Upper lobe of left lung (tissue), 6 donors: ENCODE measurements around the gene ODAD3. TPM values are rescaled to one million over a fixed set of nuclear protein-coding genes. Genes with fewer than 3 reads are reported as not detected.
A peak's percentile ranks its signal among the peaks of the same experiment; 100 is the strongest.
"Not testable (repeated sequence)": the region's sequence is repeated elsewhere in the genome, so short reads cannot be mapped to it uniquely, and the experiment has no call there.

Source experiments
- ATAC-seq, 2 donors: fragments of 200-7000 bp; cut with Tn5 transposase; one replicate each; pipeline ENCODE4 v1.9.1; 2022; ENCODE audit warnings: mild to moderate bottlenecking in 2 of 2, moderate library complexity in 2 of 2; ENCODE audit not compliant: low FRiP score in 2 of 2
- DNase-seq, 2 donors: peaks; one replicate each; pipeline ENCODE4 v3.0.0-alpha.2; 2019 to 2020
- H3K27ac ChIP-seq, 4 donors: fragments of 200-600 bp; sonication (generic); one replicate each; pipeline ENCODE4 v1.5.1; 2016 to 2019
- H3K27me3 ChIP-seq, 4 donors: fragments of 200-600 bp; sonication (generic); one replicate each; pipeline ENCODE4 v1.5.1; 2017 to 2019
- H3K36me3 ChIP-seq, 4 donors: fragments of 200-600 bp; sonication (generic); one replicate each; pipeline ENCODE4 v1.5.1; 2016 to 2019
- H3K4me1 ChIP-seq, 4 donors: fragments of 200-600 bp; sonication (generic); one replicate each; pipeline ENCODE4 v1.5.1; 2018 to 2019
- H3K4me3 ChIP-seq, 4 donors: fragments of 200-600 bp; sonication (generic); one replicate each; pipeline ENCODE4 v1.5.1; 2017 to 2019; ENCODE audit warnings: mild to moderate bottlenecking in 2 of 4, moderate library complexity in 1 of 4
- H3K9me3 ChIP-seq, 4 donors: fragments of 200-600 bp; sonication (generic); one replicate each; pipeline ENCODE4 v1.5.1; 2018 to 2019
- EP300 ChIP-seq, 4 donors: sonication (generic); formaldehyde crosslinking; IDR thresholded peaks; one replicate each; pipeline ENCODE4 v1.5.1; 2017; ENCODE audit warnings: antibody characterized with exemption in 4 of 4, control low read depth in 2 of 4
- POLR2A ChIP-seq, 4 donors: fragments of 450-650 bp; IDR thresholded peaks; one replicate each; pipeline ENCODE4 v1.5.1; 2016 to 2017; ENCODE audit warnings: antibody characterized with exemption in 4 of 4, mild to moderate bottlenecking in 2 of 4
- POLR2AphosphoS5 ChIP-seq, 2 donors: sonication (generic); formaldehyde crosslinking; IDR thresholded peaks; one replicate each; pipeline ENCODE4 v1.5.1; 2017; ENCODE audit warnings: antibody characterized with exemption in 2 of 2
- WGBS, 2 donors: methylation state at CpG; one replicate each; pipeline ENCODE4 v1.1.5; 2017 to 2018; 5-methylcytosine and 5-hydroxymethylcytosine counted together
- total RNA-seq, 6 donors: library from RNA; depleted of rRNA in 4 of 6; stranded (reverse); fragments of >200 nt in 4 of 6; gene quantifications; one replicate each; pipeline versions ENCODE4 v1.1.0 to v1.2.1, GENCODE V29; 2016 to 2021
- TF ChIP-seq, protein P1 (sequence below), 6 experiments: fragments of 450-650 bp in 4 of 6; fragments of 200-600 bp in 2 of 6; sonication (generic) in 2 of 6; IDR thresholded peaks; one replicate each; pipeline ENCODE4 v1.5.1; 2016 to 2019; ENCODE audit warnings: antibody characterized with exemption in 6 of 6
- donor health status: DM: no; HTN: no; CAD: no; lungs with moderate emphysema.
- donor health status: DM: no; HTN: yes; CAD: no; lungs with severe emphysema.

Gene ODAD3
- total RNA-seq, 6 donors from 2014 or later: 0.34 to 11.1 (median 4.1) TPM

DNA sequence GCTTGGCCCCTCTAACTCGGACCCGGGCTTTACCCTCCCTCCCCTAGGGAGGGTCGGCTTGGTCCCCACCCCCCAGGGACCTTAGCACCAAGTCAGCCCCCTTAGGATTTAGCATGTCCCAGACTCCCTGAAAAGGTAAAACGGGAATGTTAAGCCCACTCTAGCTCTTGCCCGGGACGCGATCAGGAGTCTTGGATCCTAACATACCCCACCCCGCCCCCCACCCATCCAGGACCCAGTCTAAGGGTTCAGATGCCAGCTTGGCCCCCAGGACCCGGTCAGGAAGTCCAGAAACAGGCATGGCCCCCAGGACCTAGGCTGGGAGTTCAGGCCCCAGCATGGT lies 51.2 kb downstream of the ODAD3 start:
- no peak for TF ChIP-seq POLR2A (IDR thresholded peaks at IDR 0.05)
- TF ChIP-seq EP300 (IDR thresholded peaks at IDR 0.05): no peak
- TF ChIP-seq POLR2AphosphoS5 (IDR thresholded peaks at IDR 0.05): no peak
- TF ChIP-seq, protein P1, sequence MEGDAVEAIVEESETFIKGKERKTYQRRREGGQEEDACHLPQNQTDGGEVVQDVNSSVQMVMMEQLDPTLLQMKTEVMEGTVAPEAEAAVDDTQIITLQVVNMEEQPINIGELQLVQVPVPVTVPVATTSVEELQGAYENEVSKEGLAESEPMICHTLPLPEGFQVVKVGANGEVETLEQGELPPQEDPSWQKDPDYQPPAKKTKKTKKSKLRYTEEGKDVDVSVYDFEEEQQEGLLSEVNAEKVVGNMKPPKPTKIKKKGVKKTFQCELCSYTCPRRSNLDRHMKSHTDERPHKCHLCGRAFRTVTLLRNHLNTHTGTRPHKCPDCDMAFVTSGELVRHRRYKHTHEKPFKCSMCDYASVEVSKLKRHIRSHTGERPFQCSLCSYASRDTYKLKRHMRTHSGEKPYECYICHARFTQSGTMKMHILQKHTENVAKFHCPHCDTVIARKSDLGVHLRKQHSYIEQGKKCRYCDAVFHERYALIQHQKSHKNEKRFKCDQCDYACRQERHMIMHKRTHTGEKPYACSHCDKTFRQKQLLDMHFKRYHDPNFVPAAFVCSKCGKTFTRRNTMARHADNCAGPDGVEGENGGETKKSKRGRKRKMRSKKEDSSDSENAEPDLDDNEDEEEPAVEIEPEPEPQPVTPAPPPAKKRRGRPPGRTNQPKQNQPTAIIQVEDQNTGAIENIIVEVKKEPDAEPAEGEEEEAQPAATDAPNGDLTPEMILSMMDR (IDR thresholded peaks at IDR 0.05): no peak
- no peak for DNase-seq
- H3K27me3 ChIP-seq: peaks cover 0 to 3% (median 0%) of the 10 kb centered on the region in 4 donors
- H3K4me3 ChIP-seq: peak overlapping the region; percentile 1 to 61 (median 50)
- no peaks in the 10 kb centered on the region for H3K9me3 ChIP-seq
- 1% methylated on average over 9 of the region's 9 CpGs; no CpG with 5 or more reads in 1 of the 2 donors for WGBS, 2 donors
- no peaks in the 10 kb centered on the region for H3K36me3 ChIP-seq
- peaks cover 47 to 63% (median 54%) of the 10 kb centered on the region in 4 donors for H3K4me1 ChIP-seq
- ATAC-seq: no peak
- peak overlapping the region in 2 of 4 donors; percentile 72 to 78 for H3K27ac ChIP-seq

DNA sequence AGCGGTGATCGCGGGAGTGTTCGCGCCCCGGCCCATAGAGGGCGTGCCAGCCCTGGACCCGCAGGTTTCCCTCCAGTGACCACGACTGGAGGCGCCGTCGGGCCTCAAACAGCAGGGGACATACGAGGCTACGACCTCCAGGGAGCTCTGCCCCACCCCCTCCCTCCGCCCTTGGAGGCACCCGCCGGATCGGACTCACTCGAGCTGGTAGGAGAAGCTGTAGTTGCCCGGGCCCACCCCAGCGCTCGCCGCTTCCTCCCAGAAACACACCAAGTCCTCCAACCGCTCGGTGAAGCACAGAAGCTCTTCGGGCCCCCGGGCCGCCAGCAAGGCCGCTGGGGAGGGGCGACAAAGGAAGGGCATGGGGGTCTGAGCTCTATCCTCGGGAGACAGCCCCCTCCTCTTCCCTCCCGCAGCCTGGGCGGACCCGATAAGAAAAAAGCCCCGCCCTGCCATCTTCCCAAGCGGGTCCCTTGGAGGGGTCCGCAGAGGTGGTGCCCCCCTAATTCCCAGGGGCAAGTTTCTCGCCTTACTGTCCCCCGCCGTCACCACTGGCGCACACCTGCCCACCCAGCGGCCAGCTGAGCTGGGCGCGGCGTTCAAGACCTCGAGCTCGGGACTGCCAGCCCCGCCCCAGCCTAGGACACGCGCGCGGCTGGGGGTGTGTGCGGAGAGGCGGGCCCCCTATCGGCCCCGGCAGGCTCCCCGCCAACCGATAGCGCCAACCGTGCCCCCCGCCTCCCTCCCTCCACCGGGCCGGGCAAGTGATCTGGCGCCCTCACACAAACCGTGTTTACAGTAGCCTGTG lies 51.8 kb downstream of the ODAD3 start:
- H3K36me3 ChIP-seq: peaks cover 0 to 2% (median 0%) of the 10 kb centered on the region in 4 donors
- H3K4me3 ChIP-seq: peak overlapping the region in 3 of 4 donors; percentile 50 to 61 (median 50)
- H3K9me3 ChIP-seq: no peaks in the 10 kb centered on the region
- ATAC-seq (peak; percentile 20 to 31), DNase-seq (peak; percentile 81 to 92)
- peaks cover 52 to 68% (median 59%) of the 10 kb centered on the region in 4 donors for H3K4me1 ChIP-seq
- H3K27me3 ChIP-seq: peaks cover 0 to 3% (median 0%) of the 10 kb centered on the region in 4 donors
- TF ChIP-seq, protein P1 (IDR thresholded peaks at IDR 0.05): peak; percentile 60 to 87 (median 78)
- TF ChIP-seq POLR2AphosphoS5 (IDR thresholded peaks at IDR 0.05) (no peak), POLR2A (IDR thresholded peaks at IDR 0.05) (peak in 1 of 4 donors; percentile 8)
- WGBS, 2 donors: 0 to 8% methylated on average over 4 to 37 of the region's 65 CpGs
- peak overlapping the region in 2 of 4 donors; percentile 72 to 78 for H3K27ac ChIP-seq

DNA sequence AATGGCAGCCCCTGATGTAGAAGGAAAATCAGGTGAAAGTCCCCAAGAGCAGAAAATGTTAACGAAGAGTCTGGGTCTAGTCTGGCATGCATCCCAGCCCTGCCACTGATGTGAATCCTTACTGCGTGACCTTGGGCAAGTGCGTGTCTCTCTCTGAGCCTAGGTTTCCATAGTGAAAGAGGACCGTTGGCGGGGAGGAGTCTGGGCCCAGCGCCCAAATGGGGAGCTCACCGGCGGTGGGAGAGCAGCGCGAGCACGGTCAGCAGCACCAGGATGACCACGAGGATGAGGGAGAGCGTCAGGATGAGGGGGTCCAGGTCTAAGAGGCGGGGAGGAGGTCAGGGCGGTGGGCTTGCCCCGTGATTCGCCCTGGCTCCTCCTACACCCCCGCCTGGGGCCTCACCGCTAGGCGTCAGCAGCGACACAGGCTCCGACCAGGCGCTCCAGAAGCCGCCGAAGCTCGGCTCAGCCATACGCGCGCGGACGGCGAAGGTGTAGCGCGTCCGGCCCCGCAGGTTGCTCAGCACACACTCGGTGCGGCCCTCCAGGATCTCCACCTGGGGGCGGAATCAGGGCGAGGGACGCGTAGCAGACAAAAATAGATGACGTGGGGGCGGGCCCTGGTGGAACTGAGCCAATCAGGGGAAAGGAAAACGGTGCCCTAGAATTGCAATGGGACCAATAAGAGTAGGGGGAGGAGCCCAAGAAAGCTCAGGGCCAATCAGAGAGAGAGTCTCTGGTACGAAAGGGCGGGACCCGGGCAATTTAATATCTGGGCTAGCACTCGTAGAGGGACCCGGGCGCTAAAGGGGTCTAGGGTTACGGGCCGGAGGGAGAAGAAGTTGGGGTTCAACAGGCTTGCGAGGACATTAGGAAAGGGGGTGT lies 54.0 kb downstream of the ODAD3 start:
- 3 to 4% methylated on average over 31 to 44 of the region's 54 CpGs for WGBS, 2 donors
- Histone ChIP-seq H3K4me3 (peak overlapping the region; percentile 36 to 65 (median 58)), H3K36me3 (peaks cover 0 to 6% (median 0%) of the 10 kb centered on the region in 4 donors), H3K9me3 (no peaks in the 10 kb centered on the region), H3K27ac (peak overlapping the region; percentile 72 to 95 (median 91)), H3K27me3 (peaks cover 0 to 3% (median 0%) of the 10 kb centered on the region in 4 donors), H3K4me1 (peaks cover 62 to 74% (median 67%) of the 10 kb centered on the region in 4 donors)
- peak; percentile 95 for DNase-seq
- ATAC-seq: peak; percentile 94
- TF ChIP-seq POLR2A (IDR thresholded peaks at IDR 0.05) (peak in 3 of 4 donors; percentile 51 to 86 (median 82)), POLR2AphosphoS5 (IDR thresholded peaks at IDR 0.05) (peak; percentile 82 to 96), EP300 (IDR thresholded peaks at IDR 0.05) (no peak)
- TF ChIP-seq, protein P1 (IDR thresholded peaks at IDR 0.05): peak; percentile 67 to 95 (median 90)

DNA sequence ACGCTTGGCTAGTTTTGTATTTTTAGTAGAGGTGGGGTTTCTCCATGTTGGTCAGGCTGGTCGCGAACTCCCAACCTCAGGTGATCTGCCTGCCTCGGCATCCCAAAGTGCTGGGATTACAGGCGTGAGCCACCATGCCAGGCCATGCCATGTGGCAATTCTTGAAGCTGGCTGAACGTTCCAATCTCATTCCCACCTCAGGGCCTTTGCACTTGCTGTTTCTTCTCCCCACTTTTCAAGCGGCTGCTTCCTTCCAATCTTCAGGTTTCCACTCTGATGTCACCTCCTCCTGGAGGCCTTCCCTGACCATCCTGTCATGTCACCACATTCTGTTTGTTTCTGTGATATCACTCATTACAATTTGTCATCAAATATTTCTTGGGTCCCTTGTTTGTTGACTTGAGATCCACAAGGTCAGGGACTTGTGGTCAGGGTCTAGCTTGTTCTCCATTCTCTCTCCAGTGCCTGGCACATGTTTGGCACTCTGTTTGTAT lies 55.0 kb downstream of the ODAD3 start:
- ATAC-seq: no peak
- peaks cover 0 to 6% (median 0%) of the 10 kb centered on the region in 4 donors for H3K36me3 ChIP-seq
- no peak for DNase-seq
- peaks cover 0 to 3% (median 0%) of the 10 kb centered on the region in 4 donors for H3K27me3 ChIP-seq
- peak overlapping the region in 2 of 4 donors; percentile 94 to 95 for H3K27ac ChIP-seq
- H3K9me3 ChIP-seq: no peaks in the 10 kb centered on the region
- TF ChIP-seq POLR2AphosphoS5 (IDR thresholded peaks at IDR 0.05) (no peak), EP300 (IDR thresholded peaks at IDR 0.05) (no peak), POLR2A (IDR thresholded peaks at IDR 0.05) (no peak)
- TF ChIP-seq, protein P1 (IDR thresholded peaks at IDR 0.05): no peak
- peaks cover 70 to 81% (median 72%) of the 10 kb centered on the region in 4 donors for H3K4me1 ChIP-seq
- 95% methylated on average over 7 of the region's 7 CpGs for WGBS, 2 donors
- H3K4me3 ChIP-seq: no peak overlapping the region

DNA sequence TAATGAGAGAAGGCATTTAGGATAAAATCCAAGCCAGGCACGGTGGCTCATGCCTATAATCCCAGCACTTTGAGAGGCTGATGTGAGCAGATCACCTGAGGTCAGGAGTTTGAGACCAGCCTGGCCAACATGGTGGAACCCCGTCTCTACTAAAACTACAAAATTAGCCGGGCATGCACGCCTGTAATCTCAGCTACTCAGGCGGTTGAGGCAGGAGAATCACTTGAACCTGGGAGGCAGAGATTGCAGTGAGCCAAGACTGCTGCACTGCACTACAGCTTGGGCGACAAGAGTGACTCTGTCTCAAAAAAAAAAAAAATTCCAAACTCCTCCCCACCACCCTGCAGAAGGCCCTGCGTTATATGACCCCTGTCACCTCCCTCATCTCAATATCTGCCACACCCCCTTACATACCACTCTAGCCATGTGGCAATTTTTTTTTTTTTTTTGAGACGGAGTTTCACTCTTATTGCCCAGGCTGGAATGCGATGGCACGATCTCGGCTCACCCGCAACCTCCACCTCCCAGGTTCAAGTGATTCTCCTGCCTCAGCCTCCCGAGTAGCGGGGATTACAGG lies 55.6 kb downstream of the ODAD3 start:
- H3K4me1 ChIP-seq: peaks cover 68 to 76% (median 69%) of the 10 kb centered on the region in 4 donors
- H3K27ac ChIP-seq, H3K4me3 ChIP-seq, H3K9me3 ChIP-seq, DNase-seq, H3K36me3 ChIP-seq, H3K27me3 ChIP-seq, ATAC-seq: not testable (repeated sequence)
- 86 to 87% methylated on average over 14 of the region's 14 CpGs for WGBS, 2 donors
